ENCODE data around the gene PITRM1. TPM values are rescaled to one million over a fixed set of nuclear protein-coding genes. Genes with fewer than 3 reads are reported as not detected.

PITRM1 gene
- total and polyA plus RNA-seq, 11 donors, result 65.8 to 128 (median 91.8) TPM

DNA sequence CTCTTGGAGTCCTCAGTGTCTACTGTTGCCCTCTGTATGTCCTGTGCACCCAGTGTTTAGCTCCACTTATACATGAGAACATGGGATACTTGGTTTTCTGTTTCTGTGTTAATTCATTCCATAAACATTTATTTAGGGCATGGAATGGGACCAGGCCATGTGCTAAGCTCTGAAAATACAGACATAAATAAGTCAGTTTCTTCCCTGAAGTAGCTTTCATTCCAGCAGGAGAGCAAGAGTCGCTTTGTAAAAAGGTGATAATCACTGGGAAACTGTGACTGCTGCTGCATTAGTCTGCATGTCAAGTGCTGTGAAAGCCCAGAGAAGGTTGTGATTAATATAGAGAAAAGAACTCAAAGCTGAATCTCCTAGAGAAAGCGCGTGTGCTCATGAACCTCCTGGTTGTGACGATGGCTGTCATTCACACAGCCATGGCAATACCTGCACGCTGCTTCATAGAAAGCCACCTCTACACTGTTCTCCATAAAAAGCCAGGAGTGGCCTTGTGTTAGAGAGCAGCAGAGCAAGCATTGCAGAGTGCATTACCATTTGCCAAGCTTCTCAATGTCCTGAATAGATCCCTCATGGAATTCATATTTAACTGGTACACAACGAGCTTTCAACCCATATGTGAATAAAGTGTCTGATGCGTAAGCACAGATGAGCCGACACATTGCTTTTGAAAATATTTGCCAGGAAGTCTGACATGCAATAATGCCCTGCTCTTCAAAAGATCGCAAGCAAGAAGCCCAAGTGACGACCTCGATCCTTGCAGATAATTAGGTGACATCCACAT is 30.6 kb upstream of the PITRM1 start:
- Histone ChIP-seq H3K27me3 (no peaks in the 10 kb centered on the region), H3K4me1 (no peaks in the 10 kb centered on the region), H3K9me3 (no peaks in the 10 kb centered on the region), H3K36me3 (no peaks in the 10 kb centered on the region), H3K4me3 (no peak overlapping the region), H3K27ac (no peak overlapping the region)
- no peak for TF ChIP-seq POLR2A (IDR thresholded peaks at IDR 0.05)
- TF ChIP-seq CTCF (IDR thresholded peaks at IDR 0.05), result no peak
- 80 to 88% (median 84%) methylated on average over 11 of the region's 11 CpGs for WGBS, 4 donors
- no peak for ATAC-seq
- intact Hi-C loops (cut with DNase I), result no loop called here
- no peak for DNase-seq

- H3K4me1 ChIP-seq, result peaks cover 0 to 13% (median 8%) of the 10 kb centered on the region in 12 donors
- 75 to 93% (median 83%) methylated on average over 8 of the region's 8 CpGs for WGBS, 4 donors
- intact Hi-C loops (cut with DNase I), result loop anchor here in 1 of 10 donors (2.0 kb wide), 1 partner anchor 1567 kb away; no protein-coding TSS in a partner anchor
These were observed 29.2 kb upstream of the PITRM1 start for GRCh38 chr10:3201796-3202195.

DNA sequence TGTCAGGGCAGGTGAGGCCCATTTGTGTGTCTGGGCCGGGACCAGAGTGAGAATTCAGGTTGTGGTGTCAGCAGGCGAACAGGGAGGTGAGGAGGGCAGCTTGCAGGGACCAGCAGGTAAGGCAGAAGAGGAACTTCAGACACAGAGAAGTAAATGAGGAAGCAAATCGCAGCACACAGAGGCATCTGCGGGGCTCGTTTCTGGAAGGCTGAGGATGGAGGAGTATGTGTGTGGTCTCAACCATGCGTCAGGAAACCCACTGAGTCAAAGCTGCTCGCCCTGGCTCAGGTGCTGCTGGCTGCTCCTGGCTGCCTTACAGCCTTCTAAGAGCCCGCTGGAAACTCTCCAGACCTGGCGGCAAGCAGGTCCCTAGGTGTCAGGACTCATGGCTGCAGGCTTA is 26.9 kb upstream of the PITRM1 start:
- Histone ChIP-seq H3K9me3 (no peaks in the 10 kb centered on the region), H3K27ac (no peak overlapping the region), H3K4me3 (no peak overlapping the region), H3K27me3 (no peaks in the 10 kb centered on the region), H3K4me1 (peaks cover 0 to 16% (median 9%) of the 10 kb centered on the region in 12 donors), H3K36me3 (no peaks in the 10 kb centered on the region)
- 81 to 93% (median 87%) methylated on average over 9 of the region's 9 CpGs for WGBS, 4 donors
- intact Hi-C loops (cut with DNase I), result loop anchor here in 7 of 10 donors (5.0 to 10.0 kb wide), 7 partner anchors 583 to 1568 kb away; no protein-coding TSS in a partner anchor
- ATAC-seq, result no peak
- TF ChIP-seq POLR2A (IDR thresholded peaks at IDR 0.05), result no peak
- no peak for TF ChIP-seq CTCF (IDR thresholded peaks at IDR 0.05)
- no peak for DNase-seq

More at GRCh38 chr10:3201796-3202195, 29.2 kb upstream of the PITRM1 start:
- no peak overlapping the region for H3K27ac ChIP-seq
- no peak for ATAC-seq
- no peaks in the 10 kb centered on the region for H3K9me3 ChIP-seq
- H3K36me3 ChIP-seq, result no peaks in the 10 kb centered on the region
- no peak for DNase-seq
- TF ChIP-seq POLR2A (IDR thresholded peaks at IDR 0.05), result no peak
- no peak for TF ChIP-seq CTCF (IDR thresholded peaks at IDR 0.05)
- H3K4me3 ChIP-seq, result no peak overlapping the region
- no peaks in the 10 kb centered on the region for H3K27me3 ChIP-seq

DNA sequence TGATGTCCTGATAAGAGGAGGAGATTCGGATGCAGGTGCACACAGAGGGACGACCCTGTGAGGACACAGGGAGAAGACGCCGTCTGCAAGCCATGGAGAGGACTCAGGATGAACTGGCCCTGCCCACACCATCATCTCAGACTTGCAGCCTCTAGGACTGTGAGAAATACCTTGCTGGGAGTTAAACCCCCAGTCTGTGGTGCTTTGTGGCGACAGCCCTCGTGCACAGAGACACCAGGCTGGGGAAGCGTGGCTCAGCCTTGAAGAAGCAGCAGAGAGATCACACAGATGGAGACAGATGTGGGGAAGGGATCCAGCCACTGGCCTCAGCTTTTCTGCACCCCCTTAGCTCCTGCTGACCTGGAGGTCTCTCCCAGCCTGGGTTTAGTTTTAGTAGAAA is 26.3 kb upstream of the PITRM1 start:
- no peak for TF ChIP-seq CTCF (IDR thresholded peaks at IDR 0.05)
- TF ChIP-seq POLR2A (IDR thresholded peaks at IDR 0.05), result no peak
- Histone ChIP-seq H3K27ac (no peak overlapping the region), H3K4me1 (peaks cover 0 to 16% (median 9%) of the 10 kb centered on the region in 12 donors), H3K4me3 (no peak overlapping the region), H3K36me3 (no peaks in the 10 kb centered on the region), H3K9me3 (no peaks in the 10 kb centered on the region), H3K27me3 (no peaks in the 10 kb centered on the region)
- DNase-seq (no peak), ATAC-seq (no peak)
- 95 to 97% (median 96%) methylated on average over 7 of the region's 7 CpGs for WGBS, 4 donors
- intact Hi-C loops (cut with DNase I), result loop anchor here in 7 of 10 donors (5.0 to 10.0 kb wide), 7 partner anchors 583 to 1568 kb away; no protein-coding TSS in a partner anchor

All from heart left ventricle (tissue), 16 donors.